HG03175 (cell line): Measurements from ENCODE around the gene ADD2.
"Not testable (repeated sequence)": the region's sequence is repeated elsewhere in the genome, so short reads cannot be mapped to it uniquely, and the experiment has no call there.

Source experiments
- ATAC-seq: cut with Tn5 transposase; IDR thresholded peaks from one replicate; pipeline ENCODE4 v1.9.1; 2021; ENCODE audit warnings: mild to moderate bottlenecking, moderate library complexity; ENCODE audit not compliant: unreplicated experiment

The ADD2 gene

DNA sequence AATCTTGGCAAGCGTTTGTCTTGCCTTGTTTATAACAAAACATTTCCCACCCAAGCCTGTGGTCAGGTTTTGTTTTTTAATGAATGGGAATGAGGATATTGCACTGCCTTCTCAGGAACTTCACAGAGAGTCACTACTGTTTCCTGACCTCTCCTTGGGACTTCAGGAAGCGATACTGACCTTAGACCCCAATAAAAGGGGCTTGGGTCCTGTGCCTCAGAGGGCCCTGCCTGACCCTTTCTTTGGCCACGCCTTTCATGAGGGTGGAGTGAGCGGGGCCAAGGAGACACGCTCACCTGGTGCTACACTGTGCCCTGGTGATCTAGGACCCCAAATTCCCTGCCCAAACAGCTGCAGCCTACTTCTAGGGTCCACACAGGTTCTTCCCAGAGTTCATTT is 121.6 kb downstream of the ADD2 start:
- no peak for ATAC-seq

DNA sequence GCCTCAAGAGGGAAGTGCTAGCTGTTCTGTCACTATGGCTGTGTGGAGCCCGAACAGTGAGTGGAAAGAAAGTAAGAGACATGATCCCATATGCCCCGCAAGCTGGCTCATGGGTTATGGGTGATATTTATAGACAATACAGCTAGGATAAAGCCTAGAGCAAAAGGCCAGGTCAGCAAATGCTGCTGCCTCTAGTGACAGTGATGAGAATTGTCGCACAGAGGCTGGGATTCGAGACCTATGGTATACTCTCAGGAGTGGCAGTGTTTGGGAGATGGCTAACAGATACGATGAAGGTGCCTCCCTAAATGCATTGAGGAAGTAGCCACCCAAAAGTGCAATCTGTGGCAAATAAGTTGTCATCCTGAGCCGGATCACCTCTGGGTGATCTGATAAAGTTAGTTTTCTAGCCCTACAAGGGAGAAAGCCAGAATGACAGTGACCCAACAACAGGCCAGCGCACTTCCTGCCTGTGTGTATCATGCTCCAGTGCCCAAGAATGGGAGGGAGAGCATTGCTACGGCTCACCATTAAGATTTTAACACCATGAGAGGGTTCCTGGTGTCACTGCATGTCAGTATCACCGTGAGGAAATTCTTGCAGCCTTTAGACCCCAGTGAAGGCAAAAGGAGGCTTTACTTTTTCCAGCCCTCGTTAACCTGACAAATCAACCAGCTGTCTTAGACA is 122.1 kb downstream of the ADD2 start:
- no peak for ATAC-seq

DNA sequence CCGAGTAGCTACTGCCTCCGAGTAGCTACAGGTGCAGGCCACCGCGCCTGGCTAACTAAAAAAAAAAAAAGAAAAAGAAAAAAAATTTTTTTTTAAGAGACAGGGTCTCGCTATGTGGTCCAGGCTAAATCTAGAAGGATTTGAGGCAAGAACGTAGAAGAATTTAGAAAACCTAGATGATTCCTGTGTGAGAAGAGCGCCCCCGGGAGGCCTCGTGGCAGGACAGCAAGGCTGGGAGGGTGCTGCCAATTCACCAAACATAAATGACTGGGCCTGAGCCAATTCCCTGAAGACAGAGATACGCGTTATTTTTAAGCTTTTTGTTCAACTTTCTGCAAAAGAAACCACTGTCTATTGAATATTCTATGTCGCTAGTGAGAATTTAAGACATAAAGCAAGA is 124.3 kb downstream of the ADD2 start:
- no peak for ATAC-seq

DNA sequence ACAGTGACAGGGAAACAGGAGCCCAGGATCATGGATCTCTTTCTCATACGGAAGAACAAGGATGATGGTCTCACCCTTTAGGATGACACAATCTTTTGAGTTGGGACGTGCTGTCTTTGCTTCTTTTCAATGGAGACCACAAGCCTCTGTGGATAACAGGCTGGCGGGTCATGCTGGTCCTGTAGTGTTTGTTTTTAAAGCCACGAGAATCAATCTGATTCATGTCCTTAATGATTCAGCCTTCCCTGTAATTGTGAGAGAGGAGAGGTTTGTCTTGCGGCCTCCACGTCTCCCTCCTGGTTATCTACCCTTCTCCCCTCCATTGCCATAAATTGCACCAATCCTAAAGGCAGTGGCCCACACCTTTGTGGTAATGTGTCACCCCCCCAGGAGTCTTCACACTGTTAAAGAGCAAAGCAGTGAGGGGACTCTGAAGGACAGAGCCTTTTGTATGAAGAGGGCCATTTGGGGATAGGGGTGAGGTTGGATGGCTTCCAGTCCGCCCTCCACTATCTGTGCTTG is 126.7 kb downstream of the ADD2 start:
- ATAC-seq = no peak

DNA sequence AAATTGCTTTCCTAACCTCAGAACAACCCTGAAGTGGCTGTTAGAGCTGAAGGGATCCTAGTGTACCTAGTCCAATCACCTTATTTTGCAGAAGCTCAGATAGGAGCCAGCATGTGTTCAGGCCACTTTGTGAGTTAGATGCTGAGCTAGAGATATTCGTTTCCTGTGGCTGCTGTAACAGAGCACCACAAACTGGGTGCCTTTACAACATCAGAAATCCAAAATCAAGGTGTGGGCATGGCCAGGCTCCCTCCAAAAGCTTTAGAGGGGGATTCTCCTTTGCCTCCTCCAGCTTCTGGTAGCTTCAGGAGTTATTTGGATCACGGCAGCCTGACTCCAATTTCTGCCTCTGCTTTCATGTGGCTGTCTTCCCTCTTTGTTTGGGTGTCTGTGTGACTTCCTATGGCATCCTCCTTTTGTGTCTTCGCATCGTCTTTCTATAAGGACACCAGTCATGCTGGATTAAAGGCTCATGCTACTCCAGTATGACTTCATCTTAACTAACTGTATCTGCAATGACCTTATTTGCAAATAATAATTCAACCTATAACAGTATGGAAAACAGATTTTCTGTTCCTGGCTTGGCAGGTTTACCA is 128.1 kb downstream of the ADD2 start:
- no peak for ATAC-seq

GRCh38 chr2:70638561-70638960 is 129.4 kb downstream of the ADD2 start:
- no peak for ATAC-seq

DNA sequence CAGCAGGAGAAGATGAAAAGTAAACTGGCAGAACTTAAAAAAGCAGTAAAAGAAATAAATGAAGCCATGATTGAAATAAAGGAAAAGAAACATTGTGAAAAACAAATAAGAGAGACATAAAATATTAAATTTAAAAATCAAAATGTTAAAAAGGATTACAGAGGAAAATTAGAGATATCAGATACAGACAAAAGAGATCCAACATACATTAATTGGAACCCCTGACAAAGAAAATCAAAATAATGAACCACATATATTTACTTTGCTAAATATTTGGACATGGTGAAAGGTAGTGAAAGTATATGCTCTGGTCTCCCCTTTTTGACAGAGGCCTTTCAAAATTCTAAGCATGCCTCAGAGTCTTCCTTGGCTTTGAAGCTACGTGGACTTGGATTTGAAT is 134.5 kb downstream of the ADD2 start:
- ATAC-seq = no peak

DNA sequence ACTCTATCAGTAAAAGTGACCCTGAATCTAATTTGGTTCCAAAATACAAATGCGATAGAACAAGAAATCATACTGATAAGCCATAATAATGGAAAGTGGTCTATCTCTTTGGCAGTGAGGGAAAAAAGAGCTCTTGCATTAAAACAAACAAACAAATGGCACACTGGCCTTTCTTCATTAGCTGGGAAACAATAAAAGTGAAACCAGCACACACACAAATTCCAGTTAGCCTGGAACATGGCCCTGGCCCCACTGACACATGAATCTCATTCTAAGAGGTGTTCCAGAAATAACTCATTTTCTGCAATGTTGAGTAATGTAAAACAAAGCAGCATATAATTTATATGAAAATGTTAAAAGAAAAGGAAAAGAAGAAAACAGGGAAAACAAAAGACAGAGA is 135.0 kb downstream of the ADD2 start:
- no peak for ATAC-seq

- no peak for ATAC-seq
Observed at GRCh38 chr2:70632388-70632787, 135.6 kb downstream of the ADD2 start.

GRCh38 chr2:70630761-70631160 is 137.2 kb downstream of the ADD2 start:
- ATAC-seq = no peak

DNA sequence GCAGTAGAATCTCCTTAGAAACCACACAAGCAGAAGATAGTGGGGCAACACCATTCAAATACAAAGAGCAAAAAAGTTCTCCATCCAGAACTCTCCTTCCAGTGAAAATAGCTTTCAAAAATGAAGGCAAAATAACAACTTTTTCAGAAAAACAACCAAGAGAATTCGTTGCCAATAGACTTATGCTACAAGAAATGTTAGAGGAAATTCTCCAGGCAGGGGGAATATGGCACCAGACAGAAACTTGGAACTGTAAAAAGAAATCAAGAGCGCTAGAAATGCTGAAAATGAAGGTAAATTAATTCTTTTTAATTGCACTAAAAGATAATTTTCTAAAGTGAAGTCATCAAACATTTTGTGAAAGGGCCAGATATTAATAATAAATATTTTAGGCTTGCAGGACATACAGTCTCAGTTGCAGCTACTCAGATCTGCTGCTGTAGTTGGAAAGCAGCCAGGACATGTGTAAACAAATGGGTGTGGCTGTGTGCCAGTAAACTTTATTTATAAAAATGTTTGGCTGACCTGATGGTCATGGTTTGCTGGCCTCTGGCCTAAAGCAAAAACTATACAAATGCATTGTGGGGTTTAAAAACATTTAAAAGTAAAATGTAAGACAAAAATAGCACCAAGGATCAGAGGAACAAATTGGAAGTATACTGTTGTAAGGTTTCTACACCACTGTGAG is 140.6 kb downstream of the ADD2 start:
- ATAC-seq = no peak

DNA sequence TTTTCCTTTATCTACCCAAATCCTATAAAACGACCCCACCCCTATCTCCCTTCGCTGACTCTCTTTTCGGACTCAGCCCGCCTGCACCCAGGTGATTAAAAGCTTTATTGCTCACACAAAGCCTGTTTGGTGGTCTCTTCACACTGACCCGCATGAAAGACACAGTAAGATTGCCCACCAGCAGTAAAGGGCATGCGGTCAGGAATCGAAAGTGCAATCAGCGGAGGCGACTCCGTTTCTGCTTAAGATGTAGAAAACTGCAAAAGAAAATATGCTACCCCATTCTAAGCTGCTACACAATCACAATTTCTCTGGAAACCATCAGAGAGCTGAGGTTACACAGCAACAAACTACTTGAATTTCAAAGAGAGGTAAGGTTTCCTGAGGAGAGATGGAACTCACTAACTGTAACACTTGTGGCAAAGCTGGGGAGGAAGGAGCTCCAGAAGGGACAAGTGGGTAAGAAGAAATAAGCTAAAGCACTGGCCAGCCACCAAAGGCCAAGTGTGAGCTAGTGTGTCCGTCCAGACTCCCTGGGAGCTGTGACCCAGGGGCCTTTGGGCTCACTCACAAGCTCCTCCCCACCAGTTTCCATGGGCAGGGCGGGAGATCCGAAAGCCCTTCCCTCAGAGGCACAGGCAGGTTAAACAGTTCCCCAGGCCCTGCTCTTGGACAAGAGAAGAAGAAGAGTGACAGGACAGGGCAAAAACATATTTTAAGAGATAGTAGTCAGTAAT is 141.6 kb downstream of the ADD2 start:
- ATAC-seq = no peak

DNA sequence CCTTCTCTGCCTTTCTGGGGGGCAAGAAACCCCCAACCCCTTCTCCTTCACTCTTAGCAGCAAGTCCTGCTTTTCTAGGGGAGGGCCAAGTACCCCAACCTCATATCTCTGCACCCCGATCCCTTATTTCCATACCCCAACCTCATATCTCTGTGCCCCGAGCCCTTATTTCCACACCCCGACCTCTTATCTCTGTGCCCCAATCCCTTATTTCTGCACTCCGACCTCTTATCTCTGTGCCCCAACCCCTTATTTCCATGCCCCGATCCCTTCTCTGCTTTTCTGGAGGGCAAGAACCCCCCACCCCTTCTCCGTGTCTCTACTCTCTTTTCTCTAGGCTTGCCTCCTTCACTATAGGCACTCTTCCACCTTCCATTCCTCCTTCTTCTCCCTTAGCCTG is 146.5 kb downstream of the ADD2 start:
- ATAC-seq = not testable (repeated sequence)

DNA sequence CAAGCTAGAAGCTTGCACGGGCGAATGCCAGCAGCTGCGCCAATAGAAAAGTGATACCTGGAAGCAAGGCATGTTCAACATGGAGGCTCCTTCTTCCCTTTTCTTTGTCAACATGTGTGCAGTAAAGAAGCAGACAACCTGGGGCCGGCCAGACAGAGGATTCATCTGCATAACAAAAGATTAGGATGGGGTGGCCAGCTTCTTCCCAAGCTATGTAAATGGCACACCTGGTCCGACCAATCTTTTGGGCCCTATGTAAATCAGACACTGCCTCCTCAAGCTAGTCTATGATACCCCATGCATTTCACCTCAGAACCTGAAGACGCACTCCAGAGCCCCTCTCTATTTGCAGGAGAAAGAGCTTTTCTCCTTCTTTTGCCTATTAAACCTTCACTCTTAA is 148.0 kb downstream of the ADD2 start:
- no peak for ATAC-seq

DNA sequence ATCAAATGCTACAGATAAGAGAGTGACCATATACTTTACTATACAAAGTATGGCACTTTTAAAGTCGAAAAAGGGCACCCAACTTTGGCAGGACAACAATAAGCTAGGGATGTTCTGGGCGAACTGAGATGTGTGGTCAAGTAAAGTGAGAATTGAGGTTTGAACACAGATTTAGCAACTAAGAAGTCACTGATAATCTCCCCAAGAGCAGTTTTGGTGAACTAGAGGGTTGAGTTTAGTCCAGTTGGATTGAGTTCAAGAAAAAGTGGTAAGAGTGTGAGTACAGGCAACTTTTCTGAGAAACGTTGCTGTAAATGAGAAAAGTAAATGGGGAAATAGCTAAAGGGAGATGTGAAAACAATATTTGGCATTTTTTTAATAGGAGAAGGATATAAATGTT is 148.8 kb downstream of the ADD2 start:
- no peak for ATAC-seq

DNA sequence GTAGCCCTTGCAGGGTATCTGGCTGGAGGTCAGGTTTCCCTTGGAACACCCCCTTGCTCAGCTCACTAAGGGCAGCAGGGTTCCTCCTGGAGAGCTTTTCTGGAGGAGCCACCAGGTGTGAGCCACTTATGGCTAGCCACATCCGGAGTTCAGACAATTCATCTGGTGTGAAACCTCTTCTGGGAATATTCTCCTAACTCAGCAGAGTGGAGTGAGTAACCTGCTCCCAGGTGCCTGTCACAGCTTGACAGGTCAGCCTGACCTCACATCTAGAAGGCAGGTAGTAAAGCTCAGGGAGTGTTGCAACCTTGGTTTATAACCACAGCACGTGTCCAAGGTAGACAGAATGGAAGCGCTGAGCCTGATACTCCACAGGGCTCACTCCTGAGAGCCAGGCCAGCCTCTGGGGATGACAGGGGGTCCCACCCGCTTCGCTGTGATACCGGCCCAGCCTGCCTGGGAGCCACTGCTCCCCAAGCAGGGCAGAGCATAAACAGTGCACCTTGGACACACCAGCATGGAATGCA is 151.8 kb downstream of the ADD2 start:
- no peak for ATAC-seq

GRCh38 chr2:70615222-70615621 is 152.8 kb downstream of the ADD2 start:
- ATAC-seq = no peak

- no peak for ATAC-seq
Observed at GRCh38 chr2:70613521-70613920, 154.5 kb downstream of the ADD2 start.

GRCh38 chr2:70612574-70612973 is 155.4 kb downstream of the ADD2 start:
- no peak for ATAC-seq

- ATAC-seq = no peak
Observed at GRCh38 chr2:70608373-70608772, 159.6 kb downstream of the ADD2 start.

DNA sequence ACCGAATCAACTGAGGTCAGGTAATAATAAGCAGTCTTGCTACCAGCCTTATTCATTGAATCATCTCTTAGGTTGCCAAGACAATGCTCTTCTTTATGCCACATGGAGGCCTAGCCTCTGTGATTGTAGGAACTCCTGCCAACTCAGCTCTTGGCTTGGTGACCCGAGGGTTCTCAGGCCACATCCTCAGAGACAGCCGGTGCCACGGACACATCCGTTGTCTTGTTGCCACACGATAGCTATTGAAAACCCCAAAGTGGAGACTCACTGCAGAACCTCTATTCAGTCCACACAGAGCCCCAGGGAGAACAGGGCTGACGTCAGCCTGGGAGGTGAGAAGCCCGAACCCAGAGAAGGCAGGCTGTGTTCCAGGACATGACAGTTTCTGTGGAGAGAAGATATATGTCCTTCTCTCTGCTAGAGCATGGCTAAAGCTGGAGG is 160.9 kb downstream of the ADD2 start:
- ATAC-seq = no peak
